LNCAP (cell line): Measurements from ENCODE around the gene FLYWCH1.

Source experiments
- TF ChIP-seq, protein P1 (sequence below): fragments of 450-650 bp; IDR thresholded peaks from 2 replicates; pipeline ENCODE4 v1.5.1; 2017; ENCODE audit warnings: mild to moderate bottlenecking

The FLYWCH1 gene

DNA sequence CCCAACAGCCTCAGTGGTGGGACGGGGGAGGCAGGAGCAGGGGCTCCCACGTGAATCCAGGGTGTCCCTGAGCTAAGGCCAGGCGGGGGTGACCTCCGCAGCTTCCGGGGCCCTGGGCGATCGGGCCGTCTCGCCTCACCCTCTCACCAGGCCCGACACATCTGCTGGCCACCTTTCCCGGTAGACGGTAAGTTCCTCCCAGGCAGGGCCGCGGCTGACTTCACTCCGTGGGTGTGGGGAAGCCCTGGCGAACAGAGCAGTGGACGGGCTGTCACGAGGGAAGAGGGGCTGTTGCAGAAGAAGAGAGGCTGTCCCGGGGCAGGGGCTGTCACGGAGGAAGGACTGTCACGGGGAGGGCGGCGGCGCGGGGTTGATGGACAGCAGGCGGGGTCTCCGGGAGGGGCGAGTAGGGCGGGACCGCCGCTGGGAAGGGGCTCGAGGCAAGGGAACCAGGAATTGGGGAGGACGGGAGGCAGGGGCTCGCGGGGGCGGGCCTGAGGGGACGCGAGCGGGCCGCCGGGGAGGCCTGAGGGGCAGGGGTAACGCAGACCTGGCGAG, 68.0 kb downstream of the FLYWCH1 start:
- TF ChIP-seq, protein P1, sequence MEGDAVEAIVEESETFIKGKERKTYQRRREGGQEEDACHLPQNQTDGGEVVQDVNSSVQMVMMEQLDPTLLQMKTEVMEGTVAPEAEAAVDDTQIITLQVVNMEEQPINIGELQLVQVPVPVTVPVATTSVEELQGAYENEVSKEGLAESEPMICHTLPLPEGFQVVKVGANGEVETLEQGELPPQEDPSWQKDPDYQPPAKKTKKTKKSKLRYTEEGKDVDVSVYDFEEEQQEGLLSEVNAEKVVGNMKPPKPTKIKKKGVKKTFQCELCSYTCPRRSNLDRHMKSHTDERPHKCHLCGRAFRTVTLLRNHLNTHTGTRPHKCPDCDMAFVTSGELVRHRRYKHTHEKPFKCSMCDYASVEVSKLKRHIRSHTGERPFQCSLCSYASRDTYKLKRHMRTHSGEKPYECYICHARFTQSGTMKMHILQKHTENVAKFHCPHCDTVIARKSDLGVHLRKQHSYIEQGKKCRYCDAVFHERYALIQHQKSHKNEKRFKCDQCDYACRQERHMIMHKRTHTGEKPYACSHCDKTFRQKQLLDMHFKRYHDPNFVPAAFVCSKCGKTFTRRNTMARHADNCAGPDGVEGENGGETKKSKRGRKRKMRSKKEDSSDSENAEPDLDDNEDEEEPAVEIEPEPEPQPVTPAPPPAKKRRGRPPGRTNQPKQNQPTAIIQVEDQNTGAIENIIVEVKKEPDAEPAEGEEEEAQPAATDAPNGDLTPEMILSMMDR: no peak

DNA sequence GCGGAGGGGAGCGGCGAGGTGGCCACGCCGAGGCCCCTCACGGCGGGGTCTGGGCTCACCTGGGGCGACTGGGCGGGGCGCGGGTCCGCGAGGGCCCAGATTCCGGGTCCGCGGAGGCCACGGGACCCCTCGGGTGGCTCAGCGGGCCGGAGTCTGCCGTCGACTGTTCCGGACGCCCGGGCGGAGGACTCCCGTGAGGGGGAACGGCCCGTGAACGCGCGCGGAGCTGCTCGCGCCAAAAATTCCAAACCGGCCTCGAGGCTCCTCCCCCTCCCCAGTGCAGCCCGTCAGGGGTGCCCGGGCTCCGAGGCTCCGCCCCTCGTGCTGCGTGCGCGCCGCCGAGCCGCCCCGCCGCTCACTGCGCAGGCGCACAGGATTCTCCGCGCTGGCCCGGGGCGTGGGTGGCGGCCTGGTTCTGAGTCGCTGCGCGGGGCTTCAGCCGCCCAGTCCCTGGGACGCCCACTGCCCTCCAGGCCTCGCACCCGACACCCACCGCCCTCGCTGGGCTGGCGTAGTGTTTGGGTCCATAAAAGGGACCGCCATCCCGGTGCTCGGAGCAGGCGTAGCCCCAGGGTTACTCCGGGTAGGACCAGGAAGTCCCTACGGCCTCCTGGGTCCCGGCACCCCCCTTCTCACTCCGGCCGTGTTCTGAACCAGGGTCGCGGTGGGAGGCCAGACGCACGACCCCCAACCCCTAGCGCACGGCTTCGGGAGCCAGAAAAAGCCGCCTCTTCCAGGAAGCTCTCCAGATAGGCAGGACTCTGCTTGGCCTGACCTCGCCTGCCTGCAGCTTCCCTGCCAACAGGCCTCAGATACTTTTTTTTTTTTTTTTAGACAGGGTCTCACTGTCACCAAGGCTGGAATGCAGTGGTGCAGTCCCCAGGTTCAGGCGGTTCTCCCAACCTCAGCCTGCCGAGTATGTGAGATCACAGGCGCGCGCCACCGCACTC, 68.8 kb downstream of the FLYWCH1 start, which contains the start of gene PKMYT1:
Gene PKMYT1 (minus strand): TSS at position 220 of the 950 bp plus-strand sequence. CDS start 789 bp downstream, outside the sequence.
- TF ChIP-seq, protein P1: no peak

DNA sequence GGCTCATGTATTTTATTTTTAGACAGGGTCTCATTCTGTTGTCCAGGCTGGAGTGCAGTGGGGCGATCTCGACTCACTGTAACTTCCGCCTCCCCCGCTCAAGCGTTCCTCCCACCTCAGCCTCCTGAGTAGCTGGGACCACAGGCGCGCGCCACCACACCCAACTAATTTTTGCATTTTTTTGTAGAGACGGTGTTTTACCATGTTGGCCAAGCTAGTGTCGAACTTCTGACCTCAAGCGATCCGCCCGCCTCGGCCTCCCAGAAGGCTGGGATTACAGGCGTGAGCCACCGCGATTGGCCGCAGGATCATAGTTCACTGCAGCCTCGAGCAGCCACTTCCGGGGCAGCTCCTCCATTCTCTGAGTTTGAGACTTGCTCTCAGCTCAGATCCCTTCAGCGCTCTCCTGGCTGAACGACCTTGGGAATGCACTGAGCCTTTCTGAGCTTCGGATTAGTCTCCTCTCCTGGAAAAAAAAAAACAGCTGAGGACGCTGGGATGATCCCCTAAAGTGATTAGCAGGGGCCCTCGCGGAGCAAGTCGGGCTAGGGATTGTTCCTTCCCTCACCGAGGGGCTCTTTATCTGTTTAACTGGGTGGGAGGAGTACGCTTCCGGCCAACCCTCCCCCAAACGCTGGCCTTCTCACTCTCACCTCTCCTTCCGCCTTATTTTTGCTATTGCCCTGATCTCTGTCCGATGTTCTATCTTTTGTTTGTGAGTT, 69.6 kb downstream of the FLYWCH1 start:
- TF ChIP-seq, protein P1: no peak

DNA sequence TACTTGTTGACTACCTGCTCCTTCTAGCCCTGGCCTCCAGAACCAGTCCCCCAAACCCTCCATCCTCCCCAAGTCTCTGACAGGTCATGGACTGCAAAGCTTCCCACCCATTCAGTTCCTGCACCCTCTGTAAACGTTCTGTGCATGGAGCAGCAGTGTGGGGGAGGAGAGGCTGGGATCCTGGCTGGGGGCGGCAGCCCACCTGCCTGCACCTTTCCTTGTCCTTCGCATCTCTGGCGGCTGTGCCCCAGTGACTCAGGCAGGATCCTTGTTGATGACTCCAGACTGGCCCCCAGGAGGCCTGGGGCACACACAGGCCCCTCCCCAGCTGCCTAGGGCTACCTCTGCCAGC, 70.1 kb downstream of the FLYWCH1 start:
- TF ChIP-seq, protein P1: no peak

DNA sequence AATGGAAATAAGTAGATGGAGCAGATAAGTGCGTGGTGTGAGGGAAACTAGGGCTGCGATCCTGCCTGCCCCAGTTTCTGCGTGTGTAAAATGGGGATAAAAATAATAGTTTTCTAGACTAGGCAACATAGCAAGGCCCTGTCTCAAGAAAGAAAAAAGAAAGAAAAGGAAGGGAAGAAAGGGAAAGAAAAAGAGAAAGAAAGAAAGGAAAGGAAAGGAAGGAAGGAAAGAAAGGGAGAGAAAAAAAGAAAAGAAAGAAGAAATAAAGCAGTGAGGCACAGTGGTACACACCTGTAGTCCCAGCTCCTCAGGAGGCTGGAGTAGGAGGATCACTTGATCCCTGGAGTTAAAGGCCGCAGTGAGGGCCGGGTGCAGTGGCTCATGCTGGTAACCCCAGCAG, 70.7 kb downstream of the FLYWCH1 start:
- TF ChIP-seq, protein P1: no peak

DNA sequence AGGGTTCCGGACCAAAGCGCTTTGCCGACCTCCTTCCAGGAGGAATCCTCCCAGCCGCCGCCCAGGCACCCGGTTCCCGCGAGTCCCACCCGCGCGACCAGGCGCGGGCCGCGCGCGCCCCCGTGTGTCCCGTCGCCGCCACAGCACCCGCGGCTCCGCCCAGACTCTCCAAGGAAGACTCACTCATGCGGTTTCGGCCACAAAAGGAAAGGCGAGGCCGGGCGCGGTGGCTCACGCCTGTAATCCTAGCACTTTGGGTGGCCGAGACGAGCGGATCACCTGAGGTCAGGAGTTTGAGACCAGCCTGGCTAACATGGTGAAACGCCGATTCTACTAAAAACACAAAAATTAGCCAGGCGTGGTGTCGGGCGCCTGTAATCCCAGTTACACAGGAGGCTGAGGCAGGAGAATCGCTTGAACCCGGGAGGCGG, 72.0 kb downstream of the FLYWCH1 start:
- TF ChIP-seq, protein P1: peak; percentile 96

DNA sequence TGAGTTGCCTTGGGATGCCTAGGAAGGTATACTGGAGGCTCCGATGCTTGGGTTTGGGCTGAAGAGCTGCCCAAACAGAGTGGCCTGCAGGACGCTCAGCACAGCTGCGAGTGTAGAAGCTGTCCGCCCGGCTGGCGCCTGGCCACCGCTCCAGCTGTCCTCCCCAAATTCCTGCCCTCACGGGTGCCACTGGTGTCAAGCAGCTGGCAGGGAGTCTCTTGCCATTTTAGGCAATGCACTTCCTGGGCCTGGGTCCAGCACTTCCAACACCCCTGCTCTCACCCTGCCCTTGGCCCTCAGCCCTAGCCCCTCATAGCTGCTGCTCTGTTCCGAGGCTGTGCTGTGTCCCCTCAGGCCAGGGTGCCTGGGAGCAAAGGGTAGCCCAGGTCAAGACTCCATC, 73.7 kb downstream of the FLYWCH1 start:
- TF ChIP-seq, protein P1: no peak
